GM18870 (cell line): ENCODE results near the gene JUNB.

Experiments
- ATAC-seq: cut with Tn5 transposase; IDR thresholded peaks from one replicate; pipeline ENCODE4 v1.9.1; 2021; ENCODE audit warnings: moderate library complexity; ENCODE audit not compliant: unreplicated experiment

JUNB gene

GRCh38 chr19:12840091-12841079 lies 49.1 kb downstream of the JUNB start:
- ATAC-seq: no peak

GRCh38 chr19:12841094-12841493 lies 49.8 kb downstream of the JUNB start:
- ATAC-seq: no peak

DNA sequence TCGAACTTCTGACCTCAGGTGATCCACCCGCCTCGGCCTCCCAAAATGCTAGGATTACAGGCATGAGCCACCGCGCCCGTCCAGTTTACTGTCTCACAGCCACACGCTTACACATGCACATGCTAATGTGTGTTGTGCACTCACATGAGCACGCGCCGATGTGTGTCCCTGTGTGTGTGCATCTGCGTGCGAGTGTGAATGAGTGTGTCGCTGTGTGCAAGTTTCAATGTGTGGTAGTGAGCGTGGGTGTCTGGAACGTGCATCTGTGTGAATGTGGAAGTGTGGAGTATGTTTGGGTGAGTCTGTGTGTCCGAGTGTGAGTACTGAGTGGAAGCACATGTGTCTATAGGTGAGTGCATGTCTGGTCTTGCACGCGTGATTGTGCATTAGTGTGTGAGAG lies 51.2 kb downstream of the JUNB start:
- ATAC-seq: no peak
